Activated B cell treated with CpG ODN at 0.5 μM for 24 hours (primary cell): ENCODE data around the gene FBXO24. TPM values are rescaled to one million over a fixed set of nuclear protein-coding genes. Genes with fewer than 3 reads are reported as not detected.

Experiments used
- ATAC-seq: fragments of 200-7000 bp; cut with Tn5 transposase; one replicate; pipeline ENCODE4 v1.10.0; 2021; ENCODE audit warnings: low read depth, mild to moderate bottlenecking, moderate library complexity
- CTCF ChIA-PET: fragments of 350-600 bp; sonication (Branson Sonifier 250); formaldehyde crosslinking; loops from one replicate; lab custom pipeline; 2021; ENCODE audit warnings: antibody characterized with exemption; lab: Charles Lee
- POLR2A ChIA-PET: fragments of 350-600 bp; sonication (Branson Sonifier 250); formaldehyde crosslinking; loops from one replicate; lab custom pipeline; 2021; ENCODE audit warnings: antibody characterized with exemption; lab: Charles Lee
- DNase-seq: peaks from one replicate; pipeline ENCODE4 v3.0.0; 2022
- H3K27ac Mint-ChIP-seq: one replicate; pipeline ENCODE4 v1.8.0; 2020; ENCODE audit warnings: mixed read lengths
- H3K27me3 Mint-ChIP-seq: one replicate; pipeline ENCODE4 v1.8.0; 2021; ENCODE audit warnings: mixed read lengths
- H3K36me3 Mint-ChIP-seq: one replicate; pipeline ENCODE4 v1.8.0; 2021; ENCODE audit warnings: low read depth, mixed read lengths
- H3K4me1 Mint-ChIP-seq: one replicate; pipeline ENCODE4 v1.8.0; 2021; ENCODE audit warnings: mixed read lengths
- H3K4me3 Mint-ChIP-seq: one replicate; pipeline ENCODE4 v1.8.0; 2020; ENCODE audit warnings: mild to moderate bottlenecking, mixed read lengths
- H3K9me3 Mint-ChIP-seq: one replicate; pipeline ENCODE4 v1.8.0; 2020; ENCODE audit warnings: mixed read lengths
- intact Hi-C: fragments of 100-400 bp; cut with micrococcal nuclease; formaldehyde crosslinking; loops from one replicate; pipeline ENCODE4 v1.15.1; 2024
- total RNA-seq: library from RNA; stranded (reverse); gene quantifications from 2 replicates; pipeline ENCODE4 v1.2.3, GENCODE V29; 2022
- TF ChIP-seq, protein P1 (sequence below): fragments of 200-600 bp; IDR thresholded peaks from one replicate; pipeline ENCODE4 v1.8.0; 2022; ENCODE audit warnings: antibody characterized with exemption, mild to moderate bottlenecking

FBXO24 gene
- total RNA-seq, 1 donor from 2014 or later: 1.9 TPM

GRCh38 chr7:100567031-100567730, 18.9 kb upstream of the FBXO24 start:
- TF ChIP-seq, protein P1, sequence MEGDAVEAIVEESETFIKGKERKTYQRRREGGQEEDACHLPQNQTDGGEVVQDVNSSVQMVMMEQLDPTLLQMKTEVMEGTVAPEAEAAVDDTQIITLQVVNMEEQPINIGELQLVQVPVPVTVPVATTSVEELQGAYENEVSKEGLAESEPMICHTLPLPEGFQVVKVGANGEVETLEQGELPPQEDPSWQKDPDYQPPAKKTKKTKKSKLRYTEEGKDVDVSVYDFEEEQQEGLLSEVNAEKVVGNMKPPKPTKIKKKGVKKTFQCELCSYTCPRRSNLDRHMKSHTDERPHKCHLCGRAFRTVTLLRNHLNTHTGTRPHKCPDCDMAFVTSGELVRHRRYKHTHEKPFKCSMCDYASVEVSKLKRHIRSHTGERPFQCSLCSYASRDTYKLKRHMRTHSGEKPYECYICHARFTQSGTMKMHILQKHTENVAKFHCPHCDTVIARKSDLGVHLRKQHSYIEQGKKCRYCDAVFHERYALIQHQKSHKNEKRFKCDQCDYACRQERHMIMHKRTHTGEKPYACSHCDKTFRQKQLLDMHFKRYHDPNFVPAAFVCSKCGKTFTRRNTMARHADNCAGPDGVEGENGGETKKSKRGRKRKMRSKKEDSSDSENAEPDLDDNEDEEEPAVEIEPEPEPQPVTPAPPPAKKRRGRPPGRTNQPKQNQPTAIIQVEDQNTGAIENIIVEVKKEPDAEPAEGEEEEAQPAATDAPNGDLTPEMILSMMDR: no peak
- DNase-seq (no peak), ATAC-seq (no peak)
- Mint-ChIP-seq H3K4me3 (no peak overlapping the region), H3K36me3 (peaks cover 9% of the 10 kb centered on the region), H3K27me3 (no peaks in the 10 kb centered on the region), H3K27ac (peak overlapping the region; percentile 21), H3K4me1 (peaks cover 43% of the 10 kb centered on the region), H3K9me3 (no peaks in the 10 kb centered on the region)
- ChIA-PET CTCF (no interaction called here), POLR2A (interaction anchor here (1.2 to 1.7 kb wide), 2 partner anchors 19 to 108 kb away, joined by 4 to 7 read pairs; partner anchors contain the start of genes FBXO24 and LRCH4)
- intact Hi-C loops: no loop called here

DNA sequence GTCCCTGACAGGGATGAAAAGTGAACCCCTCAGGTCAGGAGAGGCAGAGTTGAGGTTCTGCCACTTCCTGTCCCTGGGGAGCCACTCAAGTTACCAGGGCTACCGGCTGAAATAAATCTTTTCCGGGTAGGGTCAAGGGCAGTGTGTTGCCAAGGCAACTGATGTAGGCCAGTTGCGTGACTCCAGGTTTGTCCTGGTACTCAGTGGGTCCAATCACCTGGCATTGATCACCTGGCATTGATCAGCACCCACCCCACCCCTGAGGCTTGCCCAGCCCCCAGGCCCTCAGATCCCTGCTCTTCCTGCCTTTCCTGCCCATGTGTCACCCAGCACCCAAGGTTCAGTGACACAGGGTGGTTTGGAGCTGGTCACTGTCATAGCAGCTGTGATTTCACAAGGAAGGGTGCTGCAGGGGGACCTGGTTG, 18.4 kb upstream of the FBXO24 start:
- Mint-ChIP-seq H3K9me3 (no peaks in the 10 kb centered on the region), H3K27ac (peak overlapping the region; percentile 21), H3K27me3 (no peaks in the 10 kb centered on the region), H3K4me1 (peaks cover 46% of the 10 kb centered on the region), H3K36me3 (peaks cover 11% of the 10 kb centered on the region), H3K4me3 (no peak overlapping the region)
- ChIA-PET POLR2A (interaction anchor here (1.2 to 1.7 kb wide), 2 partner anchors 18 to 108 kb away, joined by 4 to 7 read pairs; partner anchors contain the start of genes FBXO24 and LRCH4), CTCF (no interaction called here)
- DNase-seq (no peak), ATAC-seq (peak; percentile 18)
- intact Hi-C loops: no loop called here
- TF ChIP-seq, protein P1: no peak

GRCh38 chr7:100568176-100568895, 17.8 kb upstream of the FBXO24 start:
- TF ChIP-seq, protein P1: no peak
- Mint-ChIP-seq H3K4me3 (no peak overlapping the region), H3K27ac (peak overlapping the region; percentile 63), H3K4me1 (peaks cover 46% of the 10 kb centered on the region), H3K27me3 (no peaks in the 10 kb centered on the region), H3K9me3 (no peaks in the 10 kb centered on the region), H3K36me3 (peaks cover 11% of the 10 kb centered on the region)
- ChIA-PET CTCF (no interaction called here), POLR2A (interaction anchor here (1.8 to 2.0 kb wide), 2 partner anchors 16 to 18 kb away, joined by 6 to 11 read pairs; partner anchors contain the start of genes FBXO24 and LRCH4)
- DNase-seq (no peak), ATAC-seq (no peak)
- intact Hi-C loops: no loop called here

DNA sequence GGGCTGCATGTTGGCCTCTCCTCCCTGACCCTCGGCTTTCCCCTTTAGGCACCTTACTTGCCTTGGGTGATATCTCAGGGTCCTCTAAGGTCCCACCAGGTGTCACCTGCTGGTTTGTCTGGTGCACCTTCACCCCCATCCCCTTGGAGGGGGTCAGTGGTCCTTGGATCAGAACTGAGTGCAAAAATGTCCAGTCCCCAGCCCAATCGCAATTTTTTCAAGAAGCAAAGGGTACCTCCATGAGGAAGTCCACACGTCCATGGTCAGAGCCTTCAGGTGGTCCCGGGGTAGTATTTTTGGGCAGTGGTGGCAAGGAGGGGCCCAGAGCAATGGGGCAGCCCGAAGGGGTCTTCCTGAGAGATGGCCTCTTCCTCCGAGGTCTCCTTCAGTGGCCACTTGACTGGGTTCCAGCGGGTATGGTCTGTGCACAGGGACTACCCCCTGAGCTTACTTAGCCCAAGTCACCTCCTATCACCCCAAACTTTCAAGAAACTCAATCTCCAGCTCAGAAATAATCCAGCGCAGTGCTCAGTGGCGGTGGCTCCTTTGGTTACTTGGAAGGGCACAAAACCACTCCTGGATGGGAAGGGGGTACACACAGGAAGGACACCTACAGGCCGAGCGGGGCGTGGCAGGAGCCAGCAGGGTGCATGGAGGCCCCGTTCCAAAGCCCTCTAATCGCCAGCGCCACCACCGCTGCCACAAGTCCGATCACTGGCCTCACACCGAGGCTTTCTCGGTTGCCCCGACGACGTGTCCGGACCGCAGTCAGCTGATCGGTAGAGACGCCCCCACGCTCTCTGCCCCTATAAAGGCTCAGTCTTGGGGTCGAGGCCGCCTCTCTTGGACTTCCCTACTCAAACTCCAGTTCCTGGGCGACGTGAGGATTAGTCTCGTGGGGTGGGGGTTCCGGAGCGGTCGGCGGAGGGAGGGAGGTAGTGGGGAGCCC, 17.0 kb upstream of the FBXO24 start:
- peaks cover 11% of the 10 kb centered on the region for H3K36me3 Mint-ChIP-seq
- TF ChIP-seq, protein P1: no peak
- DNase-seq (peak; percentile 43), ATAC-seq (peak; percentile 45)
- CTCF ChIA-PET: no interaction called here
- peak overlapping the region; percentile 59 for H3K4me3 Mint-ChIP-seq
- peaks cover 42% of the 10 kb centered on the region for H3K4me1 Mint-ChIP-seq
- peak overlapping the region; percentile 63 for H3K27ac Mint-ChIP-seq
- POLR2A ChIA-PET: interaction anchor here (0.5 to 2.0 kb wide), 3 partner anchors 16 to 18 kb away, joined by 5 to 11 read pairs (median 6); partner anchors contain the start of genes FBXO24 and LRCH4
- H3K9me3 Mint-ChIP-seq: no peaks in the 10 kb centered on the region
- intact Hi-C loops: loop anchor here (1.0 kb wide), 1 partner anchor 14 kb away; no protein-coding TSS in a partner anchor
- H3K27me3 Mint-ChIP-seq: no peaks in the 10 kb centered on the region
